ENCODE data around the gene JAKMIP3. TPM values are rescaled to one million over a fixed set of nuclear protein-coding genes. Genes with fewer than 3 reads are reported as not detected.

The JAKMIP3 gene
- total RNA-seq, 4 donors from 2014 or later, result 0.42 to 1.9 (median 0.87) TPM

DNA sequence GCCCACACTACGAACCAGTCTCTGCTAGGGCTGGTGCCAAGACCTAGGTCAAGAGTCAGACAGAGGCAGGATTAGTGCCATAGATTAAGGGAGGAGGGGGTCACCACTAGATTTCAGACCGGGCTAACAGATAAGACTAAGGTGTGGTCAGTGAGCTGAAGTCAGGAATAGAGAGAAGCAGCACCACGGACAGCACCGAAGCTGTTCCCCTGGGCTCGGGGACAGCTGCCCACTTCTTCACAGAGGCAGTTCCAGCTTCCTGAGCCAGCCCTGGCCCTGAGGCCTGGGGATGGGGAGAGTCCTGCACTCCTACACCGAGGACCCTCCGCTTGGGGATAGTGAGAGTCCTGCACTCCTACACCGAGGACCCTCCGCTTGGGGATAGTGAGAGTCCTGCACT lies 11.2 kb upstream of the JAKMIP3 start:
- TF ChIP-seq EP300 (IDR thresholded peaks at IDR 0.05), result no peak
- no peak for TF ChIP-seq POLR2AphosphoS5 (IDR thresholded peaks at IDR 0.05)
- TF ChIP-seq POLR2A (IDR thresholded peaks at IDR 0.05), result no peak
- TF ChIP-seq, protein P1, sequence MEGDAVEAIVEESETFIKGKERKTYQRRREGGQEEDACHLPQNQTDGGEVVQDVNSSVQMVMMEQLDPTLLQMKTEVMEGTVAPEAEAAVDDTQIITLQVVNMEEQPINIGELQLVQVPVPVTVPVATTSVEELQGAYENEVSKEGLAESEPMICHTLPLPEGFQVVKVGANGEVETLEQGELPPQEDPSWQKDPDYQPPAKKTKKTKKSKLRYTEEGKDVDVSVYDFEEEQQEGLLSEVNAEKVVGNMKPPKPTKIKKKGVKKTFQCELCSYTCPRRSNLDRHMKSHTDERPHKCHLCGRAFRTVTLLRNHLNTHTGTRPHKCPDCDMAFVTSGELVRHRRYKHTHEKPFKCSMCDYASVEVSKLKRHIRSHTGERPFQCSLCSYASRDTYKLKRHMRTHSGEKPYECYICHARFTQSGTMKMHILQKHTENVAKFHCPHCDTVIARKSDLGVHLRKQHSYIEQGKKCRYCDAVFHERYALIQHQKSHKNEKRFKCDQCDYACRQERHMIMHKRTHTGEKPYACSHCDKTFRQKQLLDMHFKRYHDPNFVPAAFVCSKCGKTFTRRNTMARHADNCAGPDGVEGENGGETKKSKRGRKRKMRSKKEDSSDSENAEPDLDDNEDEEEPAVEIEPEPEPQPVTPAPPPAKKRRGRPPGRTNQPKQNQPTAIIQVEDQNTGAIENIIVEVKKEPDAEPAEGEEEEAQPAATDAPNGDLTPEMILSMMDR (IDR thresholded peaks at IDR 0.05), result no peak
- no peaks in the 10 kb centered on the region for H3K36me3 ChIP-seq
- 40 to 44% methylated on average over 2 to 5 of the region's 9 CpGs for WGBS, 2 donors (ENCODE audit: low coverage in 1 of 2)
- no peak overlapping the region for H3K4me3 ChIP-seq
- H3K27me3 ChIP-seq, result no peaks in the 10 kb centered on the region
- no peak overlapping the region for H3K27ac ChIP-seq
- no peak for ATAC-seq
- no peaks in the 10 kb centered on the region for H3K4me1 ChIP-seq
- H3K9me3 ChIP-seq, result peaks cover 0 to 31% (median 0%) of the 10 kb centered on the region in 3 donors

DNA sequence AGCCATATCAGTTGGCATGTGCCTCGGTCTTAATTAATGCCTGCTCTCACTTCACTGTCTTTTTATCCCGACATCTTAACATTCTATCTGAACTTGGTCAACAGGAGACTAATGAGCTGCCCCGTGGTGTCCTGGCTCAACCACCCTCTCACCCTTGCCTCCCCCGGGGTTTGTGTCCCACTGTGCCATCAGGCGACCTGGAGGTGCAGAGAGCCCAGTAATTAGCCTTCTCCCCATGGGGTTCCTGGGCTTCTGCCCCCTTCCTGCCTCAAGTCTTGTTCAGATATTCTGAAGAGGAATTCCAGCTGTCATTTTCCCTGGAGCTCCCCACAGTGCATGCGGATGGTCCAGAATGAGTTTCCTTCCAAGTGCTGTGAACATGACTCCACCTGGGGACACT lies 10.1 kb upstream of the JAKMIP3 start:
- H3K36me3 ChIP-seq, result no peaks in the 10 kb centered on the region
- H3K27ac ChIP-seq, result no peak overlapping the region
- peaks cover 0 to 31% (median 0%) of the 10 kb centered on the region in 3 donors for H3K9me3 ChIP-seq
- no peaks in the 10 kb centered on the region for H3K27me3 ChIP-seq
- no peaks in the 10 kb centered on the region for H3K4me1 ChIP-seq
- H3K4me3 ChIP-seq, result no peak overlapping the region
- WGBS, 2 donors (ENCODE audit: low coverage in 1 of 2), result 82% methylated on average over 5 of the region's 6 CpGs; no CpG with 5 or more reads in 1 of the 2 donors
- no peak for ATAC-seq
- TF ChIP-seq, protein P1 (IDR thresholded peaks at IDR 0.05), result no peak
- TF ChIP-seq POLR2A (IDR thresholded peaks at IDR 0.05) (no peak), EP300 (IDR thresholded peaks at IDR 0.05) (no peak), POLR2AphosphoS5 (IDR thresholded peaks at IDR 0.05) (no peak)

DNA sequence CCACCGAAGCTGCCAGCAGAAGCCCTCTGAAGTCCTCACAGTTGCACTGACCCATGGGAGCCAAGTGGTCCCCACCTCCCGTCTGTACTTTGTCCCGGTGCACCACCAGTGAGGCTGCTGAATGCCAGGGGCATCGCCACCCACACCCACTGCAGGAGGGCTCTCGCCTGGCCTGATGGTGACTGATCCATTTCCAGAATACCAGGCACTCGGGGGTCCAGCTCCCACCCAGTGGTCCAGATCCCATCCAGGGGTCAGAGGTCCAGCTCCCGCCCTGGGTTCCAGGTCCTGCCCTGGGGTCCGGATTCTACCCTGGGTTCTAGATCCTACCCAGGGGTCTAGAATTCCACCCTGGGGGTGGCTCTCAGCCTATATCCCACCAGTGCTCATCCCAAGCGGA lies 9.1 kb upstream of the JAKMIP3 start:
- H3K27ac ChIP-seq, result no peak overlapping the region
- H3K27me3 ChIP-seq, result no peaks in the 10 kb centered on the region
- H3K4me3 ChIP-seq, result no peak overlapping the region
- H3K9me3 ChIP-seq, result peaks cover 0 to 22% (median 0%) of the 10 kb centered on the region in 3 donors
- no CpG with 5 or more reads among the region's 9 CpGs for WGBS, 2 donors (ENCODE audit: low coverage in 1 of 2)
- ATAC-seq, result no peak
- no peak for TF ChIP-seq POLR2A (IDR thresholded peaks at IDR 0.05)
- TF ChIP-seq, protein P1 (IDR thresholded peaks at IDR 0.05), result no peak
- no peaks in the 10 kb centered on the region for H3K36me3 ChIP-seq
- H3K4me1 ChIP-seq, result no peaks in the 10 kb centered on the region

DNA sequence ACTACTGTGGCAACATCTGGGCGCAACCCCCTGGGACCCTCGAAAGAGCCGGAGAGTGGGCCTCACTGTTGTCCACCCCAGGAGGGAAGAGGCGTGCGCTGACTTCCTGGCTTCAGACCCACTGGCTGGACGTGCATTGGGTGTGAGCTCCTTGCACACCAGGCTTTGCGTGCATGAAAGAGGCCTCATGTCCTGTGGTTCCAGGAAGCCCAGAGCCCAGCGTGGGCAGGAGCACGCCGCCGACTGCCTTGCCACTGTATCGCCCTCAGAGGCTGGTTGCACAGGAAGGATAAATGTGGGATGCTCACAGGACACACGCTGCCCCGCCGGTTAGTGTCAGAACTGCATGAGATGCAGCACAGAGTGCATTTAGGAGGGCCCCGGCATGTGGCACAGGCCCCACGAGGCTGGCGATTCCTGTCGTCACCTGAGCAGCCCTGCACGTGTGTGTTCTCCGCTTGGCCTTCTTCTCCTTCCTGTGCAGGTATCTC lies 8.5 kb upstream of the JAKMIP3 start:
- no peak overlapping the region for H3K4me3 ChIP-seq
- 63 to 80% methylated on average over 4 to 5 of the region's 21 CpGs for WGBS, 2 donors (ENCODE audit: low coverage in 1 of 2)
- H3K27me3 ChIP-seq, result no peaks in the 10 kb centered on the region
- no peak overlapping the region for H3K27ac ChIP-seq
- H3K9me3 ChIP-seq, result peaks cover 0 to 16% (median 0%) of the 10 kb centered on the region in 3 donors
- H3K4me1 ChIP-seq, result no peaks in the 10 kb centered on the region
- no peak for ATAC-seq
- no peaks in the 10 kb centered on the region for H3K36me3 ChIP-seq
- TF ChIP-seq POLR2A (IDR thresholded peaks at IDR 0.05), result no peak
- TF ChIP-seq, protein P1 (IDR thresholded peaks at IDR 0.05), result no peak
- TF ChIP-seq POLR2AphosphoS5 (IDR thresholded peaks at IDR 0.05), result no peak
- TF ChIP-seq EP300 (IDR thresholded peaks at IDR 0.05), result no peak

DNA sequence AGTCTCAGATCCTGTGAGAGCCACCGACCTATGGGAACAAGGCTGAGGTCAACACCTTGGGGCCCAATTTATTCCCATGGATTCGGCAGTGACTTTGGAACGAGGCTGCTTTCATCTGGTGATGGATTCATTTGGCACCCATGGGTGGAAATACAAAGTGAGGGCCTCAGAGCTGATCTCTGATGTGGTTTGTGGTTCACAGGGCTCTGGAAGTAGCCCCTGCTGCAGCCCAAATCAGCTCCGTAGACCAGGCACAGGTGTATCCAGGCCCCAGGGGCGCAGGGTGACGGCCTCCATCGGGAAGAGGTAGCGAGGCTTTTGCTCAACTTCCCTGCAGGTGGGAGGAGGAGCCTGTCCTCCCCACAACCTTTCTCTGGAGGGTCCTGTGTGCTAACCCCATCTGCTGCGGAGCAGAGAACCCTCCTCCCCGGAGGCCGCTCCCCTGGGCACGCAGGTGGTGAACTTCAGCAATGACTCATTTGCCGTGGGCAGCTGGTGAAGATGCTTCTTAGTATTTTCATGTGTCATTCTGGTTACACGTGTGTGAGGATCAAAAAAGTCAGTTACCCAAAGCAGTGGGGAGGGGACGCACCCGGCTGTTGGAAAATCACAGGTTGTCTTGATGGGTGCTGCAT lies 7.5 kb upstream of the JAKMIP3 start:
- Histone ChIP-seq H3K4me1 (no peaks in the 10 kb centered on the region), H3K36me3 (no peaks in the 10 kb centered on the region), H3K27me3 (no peaks in the 10 kb centered on the region), H3K4me3 (no peak overlapping the region), H3K9me3 (peaks cover 0 to 6% (median 0%) of the 10 kb centered on the region in 3 donors), H3K27ac (no peak overlapping the region)
- whole genome bisulfite sequencing, 2 donors (ENCODE audit: low coverage in 1 of 2), result 60 to 76% methylated on average over 1 to 4 of the region's 16 CpGs
- TF ChIP-seq, protein P1 (IDR thresholded peaks at IDR 0.05), result no peak
- TF ChIP-seq EP300 (IDR thresholded peaks at IDR 0.05) (no peak), POLR2A (IDR thresholded peaks at IDR 0.05) (no peak), POLR2AphosphoS5 (IDR thresholded peaks at IDR 0.05) (no peak)
- ATAC-seq, result no peak
